A549 (cell line): Measurements from ENCODE around the gene EIF4EBP3. TPM values are rescaled to one million over a fixed set of nuclear protein-coding genes. Genes with fewer than 3 reads are reported as not detected.

ENCODE experiments used
- ATAC-seq, 2 experiments: fragments of 200-7000 bp in 1 of 2; fragments of >200 bp in 1 of 2; cut with Nextera tagmentation in 1 of 2; cut with Tn5 transposase in 1 of 2; 3 replicates each; pipeline versions ENCODE4 v1.8.0 to v1.9.1; 2018 to 2020; ENCODE audit warnings: mild to moderate bottlenecking in 1 of 2, moderate library complexity in 1 of 2
- CTCF ChIA-PET: fragments of 300-600 bp; sonication (Branson Sonifier 250); formaldehyde crosslinking; extraction: SDS; loops from one replicate; lab custom pipeline; 2021; ENCODE audit warnings: antibody characterized with exemption, inconsistent platforms; lab: Yijun Ruan, JAX
- POLR2A ChIA-PET: fragments of 350-600 bp; formaldehyde crosslinking; extraction: SDS; loops from one replicate; lab custom pipeline; 2021; ENCODE audit warnings: antibody characterized with exemption, inconsistent platforms; lab: Yijun Ruan, JAX
- DNase-seq, 2 experiments: peaks; one replicate each; pipeline versions ENCODE4 v3.0.0 to v3.0.0-alpha.2; 2011 to 2016; ENCODE audit warnings: low read depth in 1 of 2, low spot score in 1 of 2
- FAIRE-seq: peaks from 2 replicates; lab custom pipeline; 2011; peaks lifted over from hg19 to GRCh38; lab: Jason Lieb, UNC
- H3K27ac ChIP-seq, 2 experiments: fragments of >200 bp; sonication (Bioruptor Twin); formaldehyde crosslinking; 3 replicates each; pipeline ENCODE4 v1.5.1; 2016 to 2017
- H3K4me1 ChIP-seq: fragments of >200 bp; sonication (Bioruptor Twin); formaldehyde crosslinking; 3 replicates; pipeline ENCODE4 v1.6.1; 2016
- H3K4me2 ChIP-seq: fragments of >200 bp; sonication (Bioruptor Twin); formaldehyde crosslinking; 3 replicates; pipeline ENCODE4 v1.6.1; 2016
- H3K4me3 ChIP-seq: fragments of >200 bp; sonication (Bioruptor Twin); formaldehyde crosslinking; 3 replicates; pipeline ENCODE4 v1.5.1; 2016
- H3K9me3 ChIP-seq: fragments of >200 bp; sonication (Bioruptor Twin); formaldehyde crosslinking; 3 replicates; pipeline ENCODE4 v1.6.1; 2016
- BCL3 ChIP-seq: fragments of >200 bp; sonication (Bioruptor Twin); formaldehyde crosslinking; IDR thresholded peaks from 3 replicates; pipeline ENCODE4 v1.6.1; 2016
- BHLHE40 ChIP-seq: IDR thresholded peaks from 2 replicates; pipeline ENCODE4 v1.6.1; 2012; ENCODE audit warnings: low read depth, low read length, inconsistent platforms
- CBX8 ChIP-seq: fragments of 200-600 bp; sonication (generic); IDR thresholded peaks from 2 replicates; pipeline ENCODE4 v1.6.1; 2016
- CEBPB ChIP-seq, 2 experiments: fragments of >200 bp in 1 of 2; sonication (Bioruptor Twin) in 1 of 2; formaldehyde crosslinking in 1 of 2; IDR thresholded peaks; 2 replicates each; pipeline ENCODE4 v1.6.1; 2012 to 2016
- CHD4 ChIP-seq: fragments of 200-600 bp; sonication (generic); IDR thresholded peaks from 2 replicates; pipeline ENCODE4 v1.6.1; 2016; ENCODE audit warnings: antibody characterized with exemption, mild to moderate bottlenecking, borderline replicate concordance
- E2F6 ChIP-seq: IDR thresholded peaks from 2 replicates; pipeline ENCODE4 v1.6.1; 2012; ENCODE audit warnings: low read depth, borderline replicate concordance
- EHF ChIP-seq: fragments of 250-450 bp; sonication (Bioruptor Pico); IDR thresholded peaks from 2 replicates; pipeline ENCODE4 v1.5.0; 2020; ENCODE audit warnings: mild to moderate bottlenecking
- EHMT2 ChIP-seq: fragments of 200-600 bp; sonication (generic); IDR thresholded peaks from 2 replicates; pipeline ENCODE4 v1.6.1; 2016; ENCODE audit warnings: antibody characterized with exemption, low read depth, mild to moderate bottlenecking, moderate library complexity
- ELK1 ChIP-seq: fragments of 150-350 bp; IDR thresholded peaks from 2 replicates; pipeline ENCODE4 v1.6.1; 2014; ENCODE audit warnings: low read depth, mild to moderate bottlenecking, low read length
- JUN ChIP-seq, 2 experiments: fragments of >200 bp; sonication (Bioruptor Twin); formaldehyde crosslinking; IDR thresholded peaks; 2 replicates in 1 of 2; 3 replicates in 1 of 2; pipeline ENCODE4 v1.6.1; 2016 to 2017
- KDM1A ChIP-seq: fragments of 200-600 bp; sonication (generic); IDR thresholded peaks from 2 replicates; pipeline ENCODE4 v1.6.1; 2016; ENCODE audit warnings: low read depth, mild to moderate bottlenecking
- MAFK ChIP-seq: fragments of 450-650 bp; IDR thresholded peaks from 2 replicates; pipeline ENCODE4 v1.6.1; 2014; ENCODE audit not compliant: partially characterized antibody
- NR3C1 ChIP-seq: fragments of >200 bp; sonication (Bioruptor Twin); formaldehyde crosslinking; IDR thresholded peaks from 3 replicates; pipeline ENCODE4 v1.6.1; 2017
- PHF8 ChIP-seq: fragments of 200-600 bp; sonication (generic); IDR thresholded peaks from 2 replicates; pipeline ENCODE4 v1.6.1; 2016; ENCODE audit warnings: low read depth, mild to moderate bottlenecking, antibody characterized with exemption, moderate library complexity, borderline replicate concordance
- POLR2A ChIP-seq: IDR thresholded peaks from 2 replicates; pipeline ENCODE4 v1.6.1; 2012; ENCODE audit warnings: mild to moderate bottlenecking, low read length
- POLR2AphosphoS2 ChIP-seq: conservative IDR thresholded peaks from 2 replicates; pipeline ENCODE4 v1.6.1; 2012; ENCODE audit warnings: low read length, improper control_type of control experiment, inconsistent platforms
- RARB ChIP-seq: fragments of 250-450 bp; sonication (Bioruptor Pico); IDR thresholded peaks from 2 replicates; pipeline ENCODE4 v1.8.0; 2021; ENCODE audit warnings: mild to moderate bottlenecking, moderate library complexity
- REST ChIP-seq: fragments of 200-600 bp; sonication (generic); IDR thresholded peaks from 2 replicates; pipeline ENCODE4 v1.6.1; 2016; ENCODE audit warnings: antibody characterized with exemption, mild to moderate bottlenecking, moderate library complexity
- RNF2 ChIP-seq: fragments of 200-600 bp; sonication (generic); IDR thresholded peaks from 2 replicates; pipeline ENCODE4 v1.6.1; 2016; ENCODE audit warnings: low read depth, mild to moderate bottlenecking, antibody characterized with exemption, moderate library complexity, borderline replicate concordance
- SREBF2 ChIP-seq: fragments of 450-650 bp; IDR thresholded peaks from 2 replicates; pipeline ENCODE4 v1.6.1; 2014; ENCODE audit warnings: mild to moderate bottlenecking, moderate library complexity
- TP53 ChIP-seq: fragments of 250-450 bp; sonication (Bioruptor Pico); IDR thresholded peaks from 2 replicates; pipeline ENCODE4 v1.5.0; 2021; ENCODE audit warnings: mild to moderate bottlenecking, moderate library complexity
- ZFP36 ChIP-seq: fragments of 450-650 bp; IDR thresholded peaks from 2 replicates; pipeline ENCODE4 v1.6.1; 2014; ENCODE audit warnings: borderline replicate concordance; ENCODE audit not compliant: partially characterized antibody
- WGBS: methylation state at CpG from one replicate; pipeline ENCODE4 v1.1.6; 2017; ENCODE audit errors: missing lambda C conversion rate; 5-methylcytosine and 5-hydroxymethylcytosine counted together
- polyA plus RNA-seq, 4 experiments: library from polyadenylated mRNA; depleted of rRNA in 3 of 4; stranded (reverse); fragments of >200 nt; fragmentation: RNase III in 1 of 4; extraction: RNeasy Plus Mini Kit Qiagen cat#74134 plus additional on column Dnase treatment in 1 of 4; gene quantifications; 2 replicates in 3 of 4; 3 replicates in 1 of 4; pipeline ENCODE4 v1.2.3, GENCODE V29; 2011 to 2017

Gene EIF4EBP3
- polyA plus RNA-seq, 2 of the 4 experiments (the other 2 are of a cell fraction), result 0.96 to 2.0 TPM

- Histone ChIP-seq H3K4me2 (no peak overlapping the region), H3K9me3 (no peaks in the 10 kb centered on the region), H3K4me3 (no peak overlapping the region), H3K4me1 (peaks cover 9% of the 10 kb centered on the region), H3K27ac (no peak overlapping the region)
- 95% methylated on average over 1 of the region's 1 CpG for whole genome bisulfite sequencing
- DNase-seq (no peak), FAIRE-seq (no peak), ATAC-seq (no peak)
- TF ChIP-seq TP53 (CRISPR knock-in tag) (no peak), EHF (CRISPR knock-in tag) (no peak), ZFP36 (no peak), EHMT2 (no peak), CEBPB (IDR thresholded peaks at IDR 0.05) (no peak), POLR2A (no peak), CBX8 (no peak), CHD4 (no peak), SREBF2 (no peak), KDM1A (no peak), REST (no peak), PHF8 (no peak), E2F6 (no peak), MAFK (no peak)
- CTCF ChIA-PET, result interaction anchor here (0.6 to 2.7 kb wide), 5 partner anchors 8 to 324 kb away, joined by 3 to 8 read pairs (median 5); partner anchors contain the start of genes EIF4EBP3 and TMCO6
- POLR2A ChIA-PET, result interaction anchor here (1.0 to 1.2 kb wide), 2 partner anchors 13 to 77 kb away, joined by 3 to 5 read pairs; partner anchors contain the start of genes IK, NDUFA2 and SRA1
These were observed 23.0 kb downstream of the EIF4EBP3 start for GRCh38 chr5:140570488-140570887.

GRCh38 chr5:140571105-140571504, 23.6 kb downstream of the EIF4EBP3 start:
- FAIRE-seq, result no peak
- Histone ChIP-seq H3K4me2 (no peak overlapping the region), H3K27ac (no peak overlapping the region), H3K9me3 (no peaks in the 10 kb centered on the region), H3K4me1 (peaks cover 3% of the 10 kb centered on the region; the same call in 2 of the 3 replicates)
- no peak for ATAC-seq
- POLR2A ChIA-PET, result interaction anchor here (1.2 kb wide), 1 partner anchor 14 kb away, joined by 3 read pairs; the partner anchor contains the start of gene SRA1
- WGBS, result 86% methylated on average over 5 of the region's 5 CpGs
- no peak for DNase-seq
- TF ChIP-seq EHF (CRISPR knock-in tag) (no peak), REST (no peak)
- TF ChIP-seq, all 56 proteins: peak for 0
- H3K4me3 ChIP-seq, result no peak overlapping the region
- CTCF ChIA-PET, result interaction anchor here (0.6 to 2.7 kb wide), 3 partner anchors 64 to 324 kb away, joined by 3 to 8 read pairs (median 7); partner anchors contain the start of gene TMCO6

- CTCF ChIA-PET, result interaction anchor here (0.7 to 1.8 kb wide), 2 partner anchors 13 to 62 kb away, joined by 4 read pairs; no protein-coding TSS in a partner anchor
- FAIRE-seq (no peak), DNase-seq (no peak), ATAC-seq (no peak)
- H3K4me2 ChIP-seq, result no peak overlapping the region
- no peaks in the 10 kb centered on the region for H3K9me3 ChIP-seq
- H3K4me3 ChIP-seq, result no peak overlapping the region
- POLR2A ChIA-PET, result interaction anchor here (1.2 kb wide), 1 partner anchor 16 kb away, joined by 4 read pairs; the partner anchor contains the start of gene SRA1
- 92% methylated on average over 7 of the region's 7 CpGs for WGBS
- no peaks in the 10 kb centered on the region for H3K4me1 ChIP-seq
- no peak overlapping the region for H3K27ac ChIP-seq
- TF ChIP-seq BHLHE40, result no peak
- no peak for TF ChIP-seq RNF2
- no peak for TF ChIP-seq JUN (IDR thresholded peaks at IDR 0.05)
- TF ChIP-seq BCL3, result no peak
- TF ChIP-seq POLR2AphosphoS2, result no peak
- no peak for TF ChIP-seq TP53 (CRISPR knock-in tag)
- TF ChIP-seq RARB (CRISPR knock-in tag), result no peak
- no peak for TF ChIP-seq EHF (CRISPR knock-in tag)
- TF ChIP-seq ELK1, result no peak
- no peak for TF ChIP-seq SREBF2
- no peak for TF ChIP-seq NR3C1
- TF ChIP-seq ZFP36, result no peak
These were observed 26.2 kb downstream of the EIF4EBP3 start for GRCh38 chr5:140573683-140574082.
